Body of pancreas (tissue), 4 donors: ENCODE results near the gene SSUH2. TPM values are rescaled to one million over a fixed set of nuclear protein-coding genes. Genes with fewer than 3 reads are reported as not detected.

Source experiments
- ATAC-seq: fragments of 150-250 bp; one replicate; pipeline ENCODE4 v1.9.1; 2016
- DNase-seq, 4 donors: peaks; one replicate each; pipeline ENCODE4 v3.0.0-alpha.2; 2019
- H3K27ac ChIP-seq, 4 donors: fragments of 200-600 bp; sonication (generic); 1 replicate in 3 of 4; 2 replicates in 1 of 4; pipeline versions ENCODE4 v1.5.1 to v1.6.1; 2016 to 2019; ENCODE audit warnings: mild to moderate bottlenecking in 1 of 4, mixed read lengths in 1 of 4, moderate library complexity in 1 of 4
- H3K27me3 ChIP-seq, 2 donors: fragments of 200-600 bp; sonication (generic); one replicate each; pipeline ENCODE4 v1.6.0; 2016; ENCODE audit warnings: mild to moderate bottlenecking in 1 of 2
- H3K36me3 ChIP-seq, 2 donors: fragments of 200-600 bp; sonication (generic); replicated peaks in 1 of 2; 2 replicates each; pipeline ENCODE4 v1.5.1; 2016; ENCODE audit warnings: low read depth in 2 of 2; ENCODE audit not compliant: insufficient read depth in 1 of 2
- H3K4me1 ChIP-seq: fragments of 200-600 bp; sonication (generic); one replicate; pipeline ENCODE4 v1.6.0; 2016
- H3K4me3 ChIP-seq, 2 donors: fragments of 200-600 bp; sonication (generic); 1 replicate in 1 of 2; 2 replicates in 1 of 2; pipeline ENCODE4 v1.5.1; 2016 to 2019
- H3K9me3 ChIP-seq, 3 donors: fragments of 200-600 bp; sonication (generic); 1 replicate in 2 of 3; 2 replicates in 1 of 3; pipeline ENCODE4 v1.5.1; 2016
- POLR2A ChIP-seq, 3 donors: fragments of 450-650 bp; IDR thresholded peaks; one replicate each; pipeline ENCODE4 v1.6.1; 2016; ENCODE audit warnings: antibody characterized with exemption in 3 of 3, mild to moderate bottlenecking in 2 of 3
- WGBS, 2 donors: methylation state at CpG; one replicate each; pipeline ENCODE4 v1.1.5; 2017; 5-methylcytosine and 5-hydroxymethylcytosine counted together
- intact Hi-C: fragments of 100-400 bp; cut with DNase I; formaldehyde crosslinking; loops from one replicate; pipeline ENCODE4 v1.15.1; 2023
- total RNA-seq, 2 donors: library from RNA; depleted of rRNA; stranded (reverse); fragments of >200 nt; gene quantifications; one replicate each; pipeline ENCODE4 v1.1.0, GENCODE V29; 2016
- TF ChIP-seq, protein P1 (sequence below), 7 experiments: fragments of 450-650 bp in 4 of 7; fragments of 200-600 bp in 3 of 7; sonication (generic) in 3 of 7; IDR thresholded peaks; one replicate each; pipeline ENCODE4 v1.5.1; 2016 to 2019; ENCODE audit warnings: antibody characterized with exemption in 7 of 7

Gene SSUH2
- total RNA-seq, 2 donors from 2014 or later, result 0.26 to 0.33 TPM

DNA sequence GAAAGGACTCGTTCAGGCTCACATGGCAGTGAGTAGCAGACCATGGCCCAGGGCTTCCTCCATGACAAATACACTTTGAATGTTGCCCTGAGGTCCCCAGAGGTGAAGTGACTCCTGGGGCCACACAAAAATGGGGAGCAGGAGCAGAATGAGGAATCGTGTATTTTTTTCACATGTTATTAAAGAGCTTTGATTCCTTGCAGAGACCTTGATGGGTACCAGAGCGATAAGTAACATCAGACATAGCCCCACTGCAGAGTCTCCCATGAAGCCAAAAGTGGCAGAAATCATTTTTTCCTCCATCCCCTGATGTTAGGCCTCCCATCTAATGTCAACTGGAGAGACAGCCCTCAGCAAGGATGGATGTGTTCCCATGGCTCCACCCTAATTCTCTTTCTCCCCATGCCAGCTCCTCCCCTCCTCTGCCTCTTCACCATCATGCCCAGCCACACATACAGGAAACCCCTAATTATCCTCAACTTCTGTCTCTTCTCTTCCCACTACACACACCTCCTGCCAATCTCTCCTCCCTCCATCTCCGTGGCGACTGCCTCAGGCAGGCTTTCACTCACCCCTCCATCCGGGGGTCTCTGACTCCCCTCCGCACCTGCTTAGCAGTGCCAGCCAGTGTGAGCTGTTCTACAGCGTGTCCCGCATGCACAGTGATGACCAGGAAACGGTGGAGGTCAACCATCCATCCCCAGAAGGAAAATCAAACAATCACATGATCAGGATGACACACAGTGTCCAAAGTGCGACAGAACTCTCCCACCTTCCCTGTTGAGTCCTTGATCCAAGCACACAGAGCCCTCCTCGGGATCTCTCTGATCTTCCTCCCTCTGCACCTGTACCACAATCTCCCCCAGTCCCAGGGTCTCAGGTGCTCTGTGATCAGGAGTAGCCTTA is 7.1 kb upstream of the SSUH2 start:
- no peaks in the 10 kb centered on the region for H3K27me3 ChIP-seq
- H3K4me1 ChIP-seq, result no peaks in the 10 kb centered on the region
- H3K9me3 ChIP-seq, result no peaks in the 10 kb centered on the region
- no peak for TF ChIP-seq POLR2A (IDR thresholded peaks at IDR 0.05)
- TF ChIP-seq, protein P1, sequence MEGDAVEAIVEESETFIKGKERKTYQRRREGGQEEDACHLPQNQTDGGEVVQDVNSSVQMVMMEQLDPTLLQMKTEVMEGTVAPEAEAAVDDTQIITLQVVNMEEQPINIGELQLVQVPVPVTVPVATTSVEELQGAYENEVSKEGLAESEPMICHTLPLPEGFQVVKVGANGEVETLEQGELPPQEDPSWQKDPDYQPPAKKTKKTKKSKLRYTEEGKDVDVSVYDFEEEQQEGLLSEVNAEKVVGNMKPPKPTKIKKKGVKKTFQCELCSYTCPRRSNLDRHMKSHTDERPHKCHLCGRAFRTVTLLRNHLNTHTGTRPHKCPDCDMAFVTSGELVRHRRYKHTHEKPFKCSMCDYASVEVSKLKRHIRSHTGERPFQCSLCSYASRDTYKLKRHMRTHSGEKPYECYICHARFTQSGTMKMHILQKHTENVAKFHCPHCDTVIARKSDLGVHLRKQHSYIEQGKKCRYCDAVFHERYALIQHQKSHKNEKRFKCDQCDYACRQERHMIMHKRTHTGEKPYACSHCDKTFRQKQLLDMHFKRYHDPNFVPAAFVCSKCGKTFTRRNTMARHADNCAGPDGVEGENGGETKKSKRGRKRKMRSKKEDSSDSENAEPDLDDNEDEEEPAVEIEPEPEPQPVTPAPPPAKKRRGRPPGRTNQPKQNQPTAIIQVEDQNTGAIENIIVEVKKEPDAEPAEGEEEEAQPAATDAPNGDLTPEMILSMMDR (IDR thresholded peaks at IDR 0.05), result no peak
- no peak overlapping the region for H3K4me3 ChIP-seq
- no peaks in the 10 kb centered on the region for H3K36me3 ChIP-seq
- intact Hi-C loops, result no loop called here
- DNase-seq, result no peak
- 62 to 64% methylated on average over 12 of the region's 12 CpGs for WGBS, 2 donors
- no peak for ATAC-seq
- no peak overlapping the region for H3K27ac ChIP-seq

DNA sequence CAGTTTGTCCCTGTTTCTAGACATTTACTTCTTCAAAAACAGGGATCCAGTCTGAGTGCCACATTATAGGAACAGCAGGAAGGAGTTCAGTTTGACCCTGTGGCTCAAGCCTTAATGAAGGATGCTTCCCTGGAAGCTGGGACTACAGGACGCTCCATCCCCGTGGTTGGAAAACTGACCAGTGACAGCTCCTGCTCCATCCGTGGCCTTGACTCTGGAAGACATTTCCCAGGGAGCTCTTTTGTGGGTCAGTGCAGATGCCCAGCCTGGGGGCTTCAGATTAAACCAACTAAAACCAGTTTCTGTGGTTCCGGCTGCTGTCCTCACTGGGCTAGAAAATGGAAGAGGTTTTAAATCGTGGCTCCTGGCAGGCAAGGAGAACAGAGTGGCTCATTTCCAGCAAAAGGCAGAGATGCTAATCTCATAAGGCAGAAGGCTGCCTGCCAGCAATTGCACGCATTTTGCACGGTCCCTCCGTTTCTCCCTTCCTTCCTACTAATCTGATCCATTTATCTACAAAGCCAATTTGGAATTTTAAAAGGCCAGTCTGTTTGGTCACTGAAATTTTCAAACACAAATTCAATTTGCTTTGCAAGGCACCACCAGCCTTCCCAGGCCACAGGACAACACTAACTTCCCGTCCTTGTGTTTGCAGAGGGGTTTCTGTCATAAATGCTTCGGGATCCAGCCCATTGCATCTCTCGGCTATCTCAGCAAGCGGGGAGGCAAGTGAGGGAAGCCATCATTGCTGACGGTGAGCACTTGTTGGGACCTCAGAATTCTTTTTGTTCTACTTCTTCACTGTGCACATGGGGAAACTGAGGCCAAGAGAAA is 6.2 kb upstream of the SSUH2 start:
- Histone ChIP-seq H3K27me3 (no peaks in the 10 kb centered on the region), H3K4me3 (no peak overlapping the region), H3K4me1 (no peaks in the 10 kb centered on the region), H3K27ac (no peak overlapping the region), H3K9me3 (no peaks in the 10 kb centered on the region), H3K36me3 (no peaks in the 10 kb centered on the region)
- ATAC-seq (no peak), DNase-seq (no peak)
- intact Hi-C loops, result no loop called here
- WGBS, 2 donors, result 52 to 54% methylated on average over 13 of the region's 13 CpGs
- TF ChIP-seq POLR2A (IDR thresholded peaks at IDR 0.05), result no peak
- TF ChIP-seq, protein P1 (IDR thresholded peaks at IDR 0.05), result no peak

DNA sequence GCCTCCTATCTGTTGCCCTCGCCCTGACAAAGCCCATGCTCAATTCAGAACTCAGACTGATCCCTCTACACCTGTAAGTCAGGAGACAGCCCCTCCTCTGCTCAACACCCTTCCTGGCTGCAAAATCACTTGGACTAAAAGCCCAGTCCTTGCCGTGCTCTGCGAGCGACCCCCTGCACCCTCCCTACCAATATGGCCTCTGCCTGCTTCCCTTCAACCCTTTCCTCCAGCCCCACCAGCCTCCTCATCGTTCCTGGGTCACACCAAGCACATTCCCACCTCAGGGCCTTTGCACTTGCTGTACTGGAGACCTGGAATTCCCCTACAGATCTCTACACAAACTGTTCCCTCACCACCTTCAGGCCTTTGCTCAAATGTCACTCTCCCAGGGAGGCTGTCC is 5.2 kb upstream of the SSUH2 start:
- H3K9me3 ChIP-seq, result no peaks in the 10 kb centered on the region
- intact Hi-C loops, result no loop called here
- no peak overlapping the region for H3K4me3 ChIP-seq
- H3K36me3 ChIP-seq, result no peaks in the 10 kb centered on the region
- no peak for DNase-seq
- H3K27me3 ChIP-seq, result no peaks in the 10 kb centered on the region
- no peak for ATAC-seq
- H3K4me1 ChIP-seq, result no peaks in the 10 kb centered on the region
- 72 to 81% methylated on average over 5 of the region's 5 CpGs for WGBS, 2 donors
- TF ChIP-seq POLR2A (IDR thresholded peaks at IDR 0.05), result no peak
- TF ChIP-seq, protein P1 (IDR thresholded peaks at IDR 0.05), result no peak
- no peak overlapping the region for H3K27ac ChIP-seq

DNA sequence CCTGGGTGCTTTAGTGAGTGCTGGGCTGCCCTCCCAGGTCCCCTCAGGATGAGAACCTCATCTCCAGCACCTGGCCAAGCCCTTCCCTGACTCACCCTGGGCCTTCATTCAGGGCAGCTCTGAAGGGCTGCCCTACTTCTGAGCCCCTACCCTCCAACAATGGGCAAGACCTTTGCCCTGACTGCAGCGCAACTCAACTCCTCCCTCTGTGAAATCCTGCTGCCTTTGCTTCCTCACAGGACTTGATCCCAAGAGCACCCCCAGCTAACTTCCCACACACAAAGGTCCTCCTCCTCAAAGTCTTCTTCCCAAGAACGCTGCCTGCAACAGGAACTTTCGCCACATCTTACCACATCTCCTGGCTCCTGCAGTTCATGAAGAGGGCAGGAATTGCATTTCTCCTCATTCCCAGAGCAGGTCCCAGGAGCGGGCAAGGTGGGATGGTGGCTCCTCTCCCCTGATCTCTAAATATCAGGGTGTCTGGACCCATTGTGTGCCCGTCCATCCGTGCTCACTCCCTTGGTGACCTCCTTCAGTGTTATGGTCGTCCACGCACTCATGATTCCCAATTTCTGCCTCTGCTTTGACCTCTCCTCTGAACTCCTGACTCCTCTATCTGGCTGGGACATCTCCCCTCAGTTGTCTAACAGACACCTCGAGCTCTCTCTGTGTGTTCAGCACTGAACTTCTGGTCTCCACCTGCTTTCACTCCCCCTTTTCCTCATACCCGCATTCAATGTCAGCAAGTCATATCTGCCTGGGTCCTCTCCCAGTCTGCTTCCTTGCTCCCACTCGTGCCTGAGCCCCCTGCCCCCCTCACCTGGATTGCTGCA is 4.5 kb upstream of the SSUH2 start:
- H3K4me1 ChIP-seq, result no peaks in the 10 kb centered on the region
- H3K36me3 ChIP-seq, result no peaks in the 10 kb centered on the region
- TF ChIP-seq POLR2A (IDR thresholded peaks at IDR 0.05), result no peak
- TF ChIP-seq, protein P1 (IDR thresholded peaks at IDR 0.05), result no peak
- H3K27ac ChIP-seq, result no peak overlapping the region
- intact Hi-C loops, result no loop called here
- ATAC-seq (no peak), DNase-seq (no peak)
- H3K27me3 ChIP-seq, result no peaks in the 10 kb centered on the region
- no peak overlapping the region for H3K4me3 ChIP-seq
- 80 to 84% methylated on average over 11 of the region's 11 CpGs for WGBS, 2 donors
- no peaks in the 10 kb centered on the region for H3K9me3 ChIP-seq
